SKM-1 treated with dmso at 0.1 percent for 144 hours (cell line): ENCODE measurements around the gene TBC1D28.
"Not testable (repeated sequence)": the region's sequence is repeated elsewhere in the genome, so short reads cannot be mapped to it uniquely, and the experiment has no call there.

Experiments
- DNase-seq: peaks from one replicate; lab custom pipeline; 2025; ENCODE audit not compliant: unreplicated experiment; lab: John Stamatoyannopoulos, UW

Gene TBC1D28

GRCh38 chr17:18617613-18618012, 26.6 kb downstream of the TBC1D28 start:
- not testable (repeated sequence) for DNase-seq

GRCh38 chr17:18613016-18613415, 31.2 kb downstream of the TBC1D28 start:
- not testable (repeated sequence) for DNase-seq

GRCh38 chr17:18593138-18593537, 51.1 kb downstream of the TBC1D28 start:
- DNase-seq: not testable (repeated sequence)
